HL-60 (cell line): ENCODE results near the gene SRD5A2.

Source experiments
- DNase-seq, 2 experiments: peaks; one replicate each; pipeline ENCODE4 v3.0.0-alpha.2; 2010 to 2020; ENCODE audit warnings: low read depth in 1 of 2, low spot score in 1 of 2
- H3K27ac ChIP-seq: fragments of 250-450 bp; sonication (Bioruptor Pico); replicated peaks from 2 replicates; pipeline ENCODE4 v1.5.1; 2020; ENCODE audit warnings: mild to moderate bottlenecking, moderate library complexity
- H3K27me3 ChIP-seq: fragments of 250-450 bp; sonication (Bioruptor Pico); 2 replicates; pipeline ENCODE4 v1.5.1; 2021; ENCODE audit warnings: mild to moderate bottlenecking, moderate library complexity; ENCODE audit not compliant: insufficient read depth, poor library complexity, severe bottlenecking
- H3K4me3 ChIP-seq: replicated peaks from 2 replicates; pipeline ENCODE4 v1.5.1; 2011; ENCODE audit warnings: mild to moderate bottlenecking, control low read depth, low read length; ENCODE audit not compliant: insufficient read depth
- CTCF ChIP-seq: IDR thresholded peaks from one replicate; pipeline ENCODE4 v1.5.1; 2011; ENCODE audit warnings: low read length, control low read depth, inconsistent platforms; ENCODE audit not compliant: insufficient read depth
- GABPA ChIP-seq: IDR thresholded peaks from 2 replicates; pipeline ENCODE4 v1.6.1; 2012; ENCODE audit warnings: low read depth
- POLR2AphosphoS5 ChIP-seq: IDR thresholded peaks from 2 replicates; pipeline ENCODE4 v1.6.1; 2012; ENCODE audit warnings: low read depth
- REST ChIP-seq: IDR thresholded peaks from 2 replicates; pipeline ENCODE4 v1.6.1; 2012; ENCODE audit warnings: low read depth; ENCODE audit not compliant: insufficient replicate concordance
- SPI1 ChIP-seq: IDR thresholded peaks from 2 replicates; pipeline ENCODE4 v1.6.1; 2012; ENCODE audit warnings: low read depth, mild to moderate bottlenecking, borderline replicate concordance

SRD5A2 gene

DNA sequence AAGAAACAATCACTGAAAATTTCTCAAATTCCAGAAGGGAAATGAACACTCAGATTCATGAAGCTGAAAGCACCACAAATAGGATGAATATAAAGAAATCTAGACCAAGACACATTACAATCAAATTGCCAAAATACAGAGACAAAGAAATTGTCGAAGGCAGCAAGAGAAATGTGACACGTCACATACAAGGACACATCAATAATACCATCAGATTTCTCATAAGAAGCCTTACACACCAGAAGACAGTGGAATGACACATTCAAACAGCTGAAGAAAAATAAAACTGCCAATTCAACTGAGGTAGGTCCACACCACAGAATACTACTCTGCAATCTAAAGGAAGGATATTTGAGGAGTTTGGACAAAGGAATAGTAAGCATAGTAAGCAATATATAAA is 27.4 kb downstream of the SRD5A2 start:
- no peak for DNase-seq
- Histone ChIP-seq H3K27me3 (no peaks in the 10 kb centered on the region), H3K4me3 (no peak overlapping the region), H3K27ac (no peak overlapping the region)
- no peak for TF ChIP-seq GABPA

DNA sequence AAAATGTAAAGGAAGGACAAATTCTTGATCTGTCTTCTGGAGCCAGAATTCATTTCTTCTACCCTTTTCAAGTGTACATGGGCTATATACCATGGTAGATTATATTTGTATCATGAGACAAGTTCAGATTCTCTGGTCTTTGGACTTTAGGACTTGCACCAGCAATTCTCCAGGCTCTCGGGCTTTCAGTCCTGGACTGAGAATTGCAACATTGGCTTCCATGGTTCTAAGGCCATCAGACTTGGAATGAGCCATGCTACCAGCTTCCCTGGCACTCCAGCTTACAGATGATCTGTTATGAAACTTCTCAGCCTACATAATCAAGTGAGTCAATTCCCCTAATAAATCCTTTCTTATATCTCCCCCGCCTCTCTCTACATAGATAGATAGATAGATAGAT is 33.3 kb downstream of the SRD5A2 start:
- no peak for DNase-seq
- Histone ChIP-seq H3K4me3 (no peak overlapping the region), H3K27ac (no peak overlapping the region), H3K27me3 (no peaks in the 10 kb centered on the region)
- TF ChIP-seq SPI1, result no peak
- no peak for TF ChIP-seq POLR2AphosphoS5
- TF ChIP-seq CTCF, result no peak
- no peak for TF ChIP-seq GABPA
- no peak for TF ChIP-seq REST

DNA sequence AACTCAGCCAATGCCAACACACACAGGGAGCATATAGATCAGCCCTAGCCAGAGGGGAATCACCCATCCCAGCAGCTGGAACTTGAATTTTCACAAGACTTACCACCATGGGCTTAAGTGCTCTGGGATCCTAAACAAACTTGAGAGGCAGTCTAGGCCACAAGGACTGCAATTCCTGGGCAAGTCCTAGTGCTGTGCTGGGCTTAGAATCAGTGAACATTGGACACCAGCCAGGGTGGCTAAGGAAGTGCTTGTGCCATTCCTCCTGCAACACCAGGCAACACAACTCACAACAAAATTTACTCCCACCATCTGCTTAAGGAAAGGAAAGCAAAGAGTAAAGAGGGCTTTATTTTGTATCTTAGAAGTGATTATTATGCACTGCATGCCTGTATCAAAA is 38.9 kb downstream of the SRD5A2 start:
- DNase-seq, result no peak
- H3K4me3 ChIP-seq, result no peak overlapping the region
- no peak overlapping the region for H3K27ac ChIP-seq
- TF ChIP-seq REST (no peak), GABPA (no peak), POLR2AphosphoS5 (no peak), SPI1 (no peak), CTCF (no peak)
- H3K27me3 ChIP-seq, result no peaks in the 10 kb centered on the region

GRCh38 chr2:31539505-31539904 is 41.2 kb downstream of the SRD5A2 start:
- DNase-seq, result no peak
- Histone ChIP-seq H3K27me3 (no peaks in the 10 kb centered on the region), H3K4me3 (no peak overlapping the region), H3K27ac (no peak overlapping the region)
- TF ChIP-seq REST, result no peak
- no peak for TF ChIP-seq POLR2AphosphoS5
- no peak for TF ChIP-seq SPI1
- TF ChIP-seq GABPA, result no peak
- TF ChIP-seq CTCF, result no peak
